HG03064 (cell line): ENCODE measurements around the gene TARBP1.
"Not testable (repeated sequence)": the region's sequence is repeated elsewhere in the genome, so short reads cannot be mapped to it uniquely, and the experiment has no call there.

Source experiments
- ATAC-seq: cut with Tn5 transposase; IDR thresholded peaks from one replicate; pipeline ENCODE4 v1.9.1; 2021; ENCODE audit warnings: low read depth; ENCODE audit not compliant: unreplicated experiment

The TARBP1 gene, protein sequence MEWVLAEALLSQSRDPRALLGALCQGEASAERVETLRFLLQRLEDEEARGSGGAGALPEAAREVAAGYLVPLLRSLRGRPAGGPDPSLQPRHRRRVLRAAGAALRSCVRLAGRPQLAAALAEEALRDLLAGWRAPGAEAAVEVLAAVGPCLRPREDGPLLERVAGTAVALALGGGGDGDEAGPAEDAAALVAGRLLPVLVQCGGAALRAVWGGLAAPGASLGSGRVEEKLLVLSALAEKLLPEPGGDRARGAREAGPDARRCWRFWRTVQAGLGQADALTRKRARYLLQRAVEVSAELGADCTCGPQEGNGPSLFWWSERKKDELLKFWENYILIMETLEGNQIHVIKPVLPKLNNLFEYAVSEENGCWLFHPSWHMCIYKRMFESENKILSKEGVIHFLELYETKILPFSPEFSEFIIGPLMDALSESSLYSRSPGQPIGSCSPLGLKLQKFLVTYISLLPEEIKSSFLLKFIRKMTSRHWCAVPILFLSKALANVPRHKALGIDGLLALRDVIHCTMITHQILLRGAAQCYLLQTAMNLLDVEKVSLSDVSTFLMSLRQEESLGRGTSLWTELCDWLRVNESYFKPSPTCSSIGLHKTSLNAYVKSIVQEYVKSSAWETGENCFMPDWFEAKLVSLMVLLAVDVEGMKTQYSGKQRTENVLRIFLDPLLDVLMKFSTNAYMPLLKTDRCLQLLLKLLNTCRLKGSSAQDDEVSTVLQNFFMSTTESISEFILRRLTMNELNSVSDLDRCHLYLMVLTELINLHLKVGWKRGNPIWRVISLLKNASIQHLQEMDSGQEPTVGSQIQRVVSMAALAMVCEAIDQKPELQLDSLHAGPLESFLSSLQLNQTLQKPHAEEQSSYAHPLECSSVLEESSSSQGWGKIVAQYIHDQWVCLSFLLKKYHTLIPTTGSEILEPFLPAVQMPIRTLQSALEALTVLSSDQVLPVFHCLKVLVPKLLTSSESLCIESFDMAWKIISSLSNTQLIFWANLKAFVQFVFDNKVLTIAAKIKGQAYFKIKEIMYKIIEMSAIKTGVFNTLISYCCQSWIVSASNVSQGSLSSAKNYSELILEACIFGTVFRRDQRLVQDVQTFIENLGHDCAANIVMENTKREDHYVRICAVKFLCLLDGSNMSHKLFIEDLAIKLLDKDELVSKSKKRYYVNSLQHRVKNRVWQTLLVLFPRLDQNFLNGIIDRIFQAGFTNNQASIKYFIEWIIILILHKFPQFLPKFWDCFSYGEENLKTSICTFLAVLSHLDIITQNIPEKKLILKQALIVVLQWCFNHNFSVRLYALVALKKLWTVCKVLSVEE (N-terminal part only)

DNA sequence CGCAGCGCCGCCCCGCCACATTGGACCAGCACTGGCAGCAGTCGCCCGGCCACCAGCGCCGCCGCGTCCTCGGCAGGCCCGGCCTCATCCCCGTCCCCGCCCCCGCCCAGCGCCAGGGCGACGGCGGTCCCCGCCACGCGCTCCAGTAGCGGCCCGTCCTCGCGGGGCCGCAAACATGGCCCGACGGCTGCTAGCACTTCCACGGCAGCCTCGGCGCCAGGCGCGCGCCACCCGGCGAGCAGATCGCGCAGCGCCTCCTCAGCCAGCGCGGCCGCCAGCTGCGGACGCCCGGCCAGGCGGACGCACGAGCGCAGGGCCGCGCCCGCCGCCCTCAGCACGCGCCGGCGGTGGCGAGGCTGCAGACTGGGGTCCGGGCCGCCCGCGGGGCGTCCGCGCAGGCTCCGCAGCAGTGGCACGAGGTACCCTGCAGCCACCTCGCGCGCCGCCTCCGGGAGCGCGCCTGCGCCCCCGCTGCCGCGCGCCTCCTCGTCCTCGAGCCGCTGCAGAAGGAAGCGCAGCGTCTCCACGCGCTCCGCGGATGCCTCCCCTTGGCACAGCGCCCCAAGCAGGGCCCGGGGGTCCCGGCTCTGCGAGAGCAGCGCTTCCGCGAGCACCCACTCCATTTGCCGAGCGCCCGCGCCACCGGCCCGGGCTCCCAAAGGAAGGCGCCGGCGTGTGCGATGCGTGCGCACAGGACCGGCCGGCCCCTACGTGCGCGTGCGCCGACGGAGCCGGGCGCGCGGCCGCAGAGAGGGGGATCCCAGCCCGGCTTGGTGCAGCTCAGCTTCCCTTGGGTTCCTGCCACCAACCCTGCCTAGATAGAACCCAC lies at the start of gene TARBP1:
Gene TARBP1 (minus strand): TSS at position 699 of the 829 bp plus-strand sequence. CDS start 76 bp downstream, at position 623.
- peak; percentile 64 for ATAC-seq

DNA sequence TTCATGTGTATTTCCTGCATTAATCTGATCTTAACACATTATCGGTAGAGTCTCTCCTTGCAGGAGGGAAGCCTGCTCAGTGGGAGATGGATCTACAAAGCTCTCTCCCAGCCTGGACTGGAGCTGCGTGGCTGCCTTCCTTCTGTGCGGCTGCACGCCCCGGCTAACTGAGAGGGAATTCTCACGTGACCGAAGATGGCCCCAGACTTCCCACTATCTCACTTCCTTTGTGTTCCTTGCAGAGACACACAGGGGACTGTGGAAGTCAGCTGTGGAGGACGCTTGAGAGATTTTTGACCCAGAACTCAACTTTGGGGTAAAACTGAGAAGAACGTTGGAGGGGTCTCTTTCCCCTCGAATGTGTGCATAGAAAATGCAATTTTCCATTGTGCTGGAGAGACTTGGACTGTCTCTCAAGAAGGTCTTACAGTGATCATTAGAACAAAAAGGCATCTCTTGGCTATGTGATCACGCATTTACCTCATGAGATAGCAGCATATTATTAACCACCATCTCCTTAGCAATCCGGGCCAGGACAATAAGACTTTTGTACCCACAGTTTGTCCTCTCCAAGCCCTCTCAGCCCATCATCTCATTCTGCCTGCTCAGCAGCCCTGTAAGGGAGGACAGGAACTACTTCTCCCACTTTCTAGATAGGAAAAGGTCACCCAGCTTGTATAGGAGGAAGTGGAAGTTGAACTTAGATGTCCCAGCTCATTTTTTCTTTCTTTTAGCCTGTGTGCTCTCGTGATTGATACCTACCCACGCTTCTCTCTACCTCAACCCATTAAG lies 49.3 kb upstream of the TARBP1 start:
- ATAC-seq = no peak

DNA sequence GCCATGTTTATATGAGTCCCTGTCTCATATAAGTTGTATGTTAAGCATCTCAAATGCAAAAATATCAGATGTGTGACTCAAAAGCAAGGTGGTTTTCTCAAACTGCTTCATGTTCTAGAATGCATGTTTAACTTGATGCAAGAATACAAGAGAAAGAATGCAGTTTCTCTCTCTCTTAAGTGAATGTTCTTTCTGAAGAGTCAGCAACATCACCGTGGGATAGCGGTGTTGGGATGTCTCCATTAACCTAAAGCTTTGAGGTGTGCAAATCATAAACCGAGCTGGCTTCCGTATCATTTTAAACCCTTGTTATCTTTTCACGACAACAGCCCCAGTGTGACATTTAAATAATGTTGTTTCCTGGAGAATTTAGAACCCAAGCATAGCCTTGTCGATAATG lies 48.4 kb upstream of the TARBP1 start:
- ATAC-seq = no peak

DNA sequence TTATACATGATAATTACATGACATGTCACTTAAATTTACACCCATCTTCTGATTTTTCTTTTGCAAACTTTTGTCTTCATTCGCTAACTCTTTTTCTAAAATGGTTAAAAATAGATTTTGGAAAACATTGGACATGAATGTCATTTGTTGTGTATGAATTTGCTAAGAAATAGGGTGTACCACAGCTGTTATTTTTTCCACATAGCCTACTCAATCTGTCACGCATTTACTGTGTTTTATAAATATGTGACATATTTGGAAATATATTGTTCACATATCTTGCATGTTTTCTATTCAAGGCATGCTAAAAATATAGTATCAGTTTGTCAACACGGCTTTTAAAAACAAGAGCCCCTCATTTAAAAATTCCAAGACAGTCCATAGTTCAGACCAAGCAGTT lies 47.9 kb upstream of the TARBP1 start:
- no peak for ATAC-seq

DNA sequence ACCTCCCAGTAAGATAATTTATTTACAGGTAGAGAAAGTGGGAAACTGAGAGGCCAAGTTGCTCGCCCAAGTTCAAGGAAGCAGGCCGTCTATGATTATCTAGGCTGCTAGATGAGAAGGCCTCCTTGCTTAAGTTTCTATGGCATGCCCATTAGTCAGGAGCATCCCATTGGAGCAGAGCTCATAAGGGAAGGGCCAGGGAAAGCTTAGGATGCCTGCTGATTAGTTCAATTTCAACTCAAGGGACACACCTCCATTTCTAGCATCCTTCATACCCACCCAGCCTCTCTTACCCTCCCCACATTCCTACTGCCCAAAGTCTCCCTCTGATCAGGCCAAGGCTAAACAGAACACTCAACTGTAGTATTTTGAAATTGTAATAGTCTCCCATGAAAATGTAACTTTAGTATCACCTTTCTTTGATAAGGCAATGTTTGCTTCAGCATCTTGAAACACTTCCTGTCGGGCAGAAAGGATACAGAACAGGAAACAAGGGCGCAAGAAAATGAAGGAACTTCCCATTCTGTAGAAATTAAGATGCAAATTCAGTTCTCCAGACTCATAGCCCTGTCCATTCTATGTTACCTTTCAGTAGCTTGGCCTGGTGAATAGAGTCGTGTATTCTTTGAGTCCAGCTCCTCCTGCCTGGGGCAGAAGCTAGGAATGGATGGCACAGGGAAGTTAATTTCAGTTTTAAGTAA lies 46.3 kb upstream of the TARBP1 start:
- ATAC-seq = no peak

DNA sequence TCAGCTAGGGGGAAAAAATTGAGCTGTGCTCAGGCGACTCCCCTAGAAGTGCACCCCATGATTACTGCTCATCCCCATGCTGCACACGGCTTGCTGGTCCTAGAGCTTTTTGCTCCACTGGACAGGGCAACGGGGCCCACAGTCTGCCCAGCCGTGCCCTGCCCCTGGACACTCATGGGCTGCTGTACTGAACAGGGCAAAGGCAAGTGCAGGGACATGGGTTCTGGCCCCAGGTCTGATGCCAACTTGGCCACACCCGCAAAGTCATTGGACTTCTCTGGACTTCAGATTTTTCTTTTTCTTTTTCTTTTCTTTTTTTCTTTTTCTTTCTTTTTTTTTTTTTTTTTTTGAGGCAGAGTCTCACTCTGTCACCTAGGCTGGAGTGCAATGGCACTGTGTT lies 42.9 kb upstream of the TARBP1 start:
- ATAC-seq = no peak

DNA sequence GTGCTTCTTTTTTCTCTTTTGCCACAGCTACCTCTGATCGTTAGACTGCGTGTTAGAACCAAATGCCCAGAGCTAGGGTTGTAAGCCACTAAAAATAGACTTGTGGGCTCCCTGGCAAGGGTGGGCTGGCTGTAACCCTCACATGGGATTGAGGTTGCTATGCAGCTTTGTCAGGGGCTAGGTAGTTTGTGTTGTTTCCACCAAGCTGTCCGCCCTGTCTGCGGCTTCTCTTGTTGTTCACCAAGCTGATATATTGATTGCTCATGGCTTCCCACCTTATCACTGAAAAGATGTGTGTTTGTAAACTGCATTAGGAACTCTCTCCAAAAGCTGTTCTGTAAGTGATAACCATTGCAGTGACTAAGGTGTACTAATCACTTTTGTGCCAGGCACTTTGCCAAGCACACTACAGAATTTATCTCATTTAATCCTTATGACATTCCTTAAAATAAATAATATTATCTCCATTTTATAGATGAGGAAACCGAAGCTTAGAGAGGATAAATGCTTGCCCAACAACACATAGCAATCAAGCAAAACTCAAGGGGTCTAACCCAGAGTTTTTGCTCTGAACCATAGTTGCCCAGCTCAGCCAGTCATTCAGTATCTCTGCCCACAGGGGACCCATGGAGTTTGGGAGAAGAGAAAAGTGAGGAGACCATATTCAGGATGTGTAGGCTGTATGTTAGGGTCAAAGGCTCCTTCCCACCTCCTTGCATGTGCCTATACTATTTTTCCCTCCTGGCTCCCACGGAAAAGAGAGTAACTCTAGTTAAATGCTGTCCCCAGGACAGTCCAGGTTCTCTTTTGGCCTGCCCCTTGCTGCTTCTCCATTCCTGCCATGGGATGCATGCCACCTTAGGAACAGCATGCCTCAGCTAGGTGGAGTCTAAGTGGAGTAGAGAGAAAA lies 42.2 kb upstream of the TARBP1 start:
- no peak for ATAC-seq

DNA sequence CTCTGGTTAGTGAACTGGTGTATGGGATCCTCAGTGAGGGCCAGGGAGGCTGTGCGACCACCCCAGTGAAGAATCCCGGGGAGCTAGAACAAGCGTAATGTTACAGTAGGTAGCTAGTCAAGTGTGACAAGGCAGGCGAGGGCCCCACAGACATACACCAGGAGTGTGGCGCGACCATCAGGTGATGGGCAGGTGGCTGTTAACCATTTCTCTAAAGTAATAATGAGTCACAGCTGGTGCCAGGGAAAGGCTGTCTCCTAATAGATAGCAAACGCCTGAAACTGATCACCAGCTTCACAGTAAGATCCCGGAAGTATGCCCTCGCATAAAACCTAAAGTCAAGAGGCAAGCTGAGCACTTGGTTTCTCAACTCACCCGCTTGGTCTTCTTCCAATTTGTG lies 40.5 kb upstream of the TARBP1 start:
- ATAC-seq = no peak

DNA sequence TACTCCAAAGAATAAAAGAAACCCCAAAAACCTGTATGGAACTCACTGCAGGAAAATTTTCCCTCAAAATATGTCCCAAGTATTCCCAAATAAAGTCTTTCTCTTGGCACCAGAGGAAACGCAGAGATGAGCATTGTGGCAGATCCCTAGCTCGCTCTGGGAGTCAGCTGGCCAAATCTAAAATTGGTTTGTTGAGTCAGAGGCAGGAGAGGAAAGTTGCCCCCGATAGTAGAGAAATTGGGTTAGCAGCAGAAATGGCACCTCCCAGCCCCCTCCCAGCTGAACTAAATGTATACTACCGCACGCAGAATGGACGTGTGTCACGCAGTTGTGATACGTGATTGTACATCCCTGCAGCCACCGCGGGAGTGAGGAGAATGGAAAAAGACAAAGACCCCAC lies 39.9 kb upstream of the TARBP1 start:
- no peak for ATAC-seq

DNA sequence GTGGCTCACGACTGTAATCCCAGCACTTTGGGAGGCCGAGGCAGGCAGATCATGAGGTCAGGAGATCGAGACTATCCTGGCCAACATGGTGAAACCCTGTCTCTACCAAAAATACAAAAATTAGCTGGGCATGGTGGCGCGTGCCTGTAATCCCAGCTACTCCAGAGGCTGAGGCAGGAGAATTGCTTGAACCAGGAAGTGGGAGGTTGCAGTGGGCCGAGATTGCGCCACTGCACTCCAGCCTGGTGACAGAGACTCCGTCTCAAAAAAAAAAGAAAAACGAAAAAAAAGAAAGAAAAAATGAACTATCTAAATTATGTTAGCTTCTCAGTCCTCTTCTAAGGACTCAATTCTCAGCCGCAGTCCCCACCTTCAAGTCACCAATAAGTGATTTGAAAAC lies 39.1 kb upstream of the TARBP1 start:
- ATAC-seq = not testable (repeated sequence)

DNA sequence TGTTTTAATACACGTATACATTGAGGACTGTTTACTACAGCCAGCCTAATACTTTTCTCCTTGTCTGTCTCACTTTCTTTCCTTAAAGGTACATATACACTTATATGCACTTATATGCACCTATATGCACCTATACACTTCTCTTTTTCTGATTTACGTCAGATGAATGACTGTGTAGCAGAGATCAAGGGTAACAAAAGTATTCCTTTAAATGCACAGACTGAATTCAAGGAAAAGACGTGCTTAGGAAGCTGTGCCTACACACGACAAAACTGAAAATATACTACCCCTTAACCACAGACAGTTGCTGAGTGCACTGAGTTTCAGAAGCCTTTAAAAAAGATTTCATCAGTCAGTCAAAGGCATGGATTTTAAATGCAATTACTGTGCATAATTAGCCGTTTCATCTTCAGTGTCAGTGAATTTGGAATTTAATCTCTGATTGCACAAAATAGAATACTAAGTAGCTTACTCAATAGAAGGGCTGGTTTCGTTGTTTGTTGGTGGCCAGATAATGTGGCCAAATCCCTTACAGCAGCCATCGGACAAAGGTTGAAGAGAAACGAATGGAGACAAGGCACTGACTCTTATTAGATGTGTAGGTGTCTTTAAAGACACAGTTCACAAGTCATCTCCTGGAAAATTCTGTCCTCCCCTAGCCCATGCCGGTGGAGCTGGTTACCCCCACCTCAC lies 38.3 kb upstream of the TARBP1 start:
- ATAC-seq = no peak

DNA sequence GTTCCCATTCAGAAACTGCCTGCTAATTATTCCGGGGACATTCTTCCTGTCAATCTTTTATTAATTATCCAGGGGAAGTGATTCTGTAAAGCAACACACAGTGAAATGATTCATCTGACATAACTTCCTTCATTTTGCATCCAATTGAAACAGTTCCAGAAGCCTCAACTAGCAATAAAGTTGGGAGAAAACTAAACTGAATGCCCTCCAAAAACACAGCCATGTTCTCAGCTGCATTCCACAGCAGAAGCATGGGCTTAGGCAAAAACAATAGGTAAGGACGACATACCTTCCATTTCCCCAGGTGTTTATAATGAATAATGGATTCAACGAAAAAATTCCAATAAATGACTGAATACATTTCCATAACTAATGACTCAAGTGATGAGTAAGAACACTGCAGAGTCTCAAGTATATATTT lies 36.9 kb upstream of the TARBP1 start:
- no peak for ATAC-seq

DNA sequence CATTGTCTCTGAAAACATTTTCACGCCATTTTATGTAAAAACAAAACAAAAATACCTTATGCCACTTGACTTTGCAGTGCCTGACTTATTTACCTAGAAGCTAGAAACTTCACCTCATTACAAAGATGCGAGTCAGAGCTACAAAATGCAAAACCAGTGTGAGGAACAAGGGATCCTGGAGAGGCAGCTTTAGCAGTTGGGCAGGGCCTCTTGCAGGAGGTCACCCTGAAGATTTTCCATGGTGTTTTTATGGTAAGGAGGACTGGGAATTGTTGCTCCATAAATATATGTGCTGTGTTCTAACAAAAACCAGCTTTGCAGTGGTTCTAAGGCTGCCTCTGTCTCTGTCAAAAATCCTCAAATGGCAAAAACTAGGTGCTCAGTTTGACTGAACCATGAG lies 36.4 kb upstream of the TARBP1 start:
- no peak for ATAC-seq

DNA sequence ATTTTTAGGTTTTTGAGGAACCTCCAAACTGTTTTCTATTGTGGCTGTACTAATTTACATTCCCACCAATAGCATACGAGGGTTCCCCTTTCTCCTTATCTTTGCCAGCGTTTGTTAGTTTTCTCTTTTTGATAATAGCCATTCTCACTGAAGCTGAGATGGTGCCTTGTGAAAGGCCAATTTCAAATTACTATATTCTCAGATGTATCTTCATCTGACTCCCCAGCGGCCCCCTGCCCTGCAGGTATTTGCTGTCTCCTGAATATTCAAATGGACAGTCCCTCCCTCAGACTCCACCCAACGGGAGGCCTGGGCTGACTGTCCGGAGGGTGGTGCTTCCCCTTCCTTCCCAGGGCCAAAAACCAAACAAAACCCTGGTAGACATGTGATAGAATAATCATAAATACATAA lies 33.5 kb upstream of the TARBP1 start:
- ATAC-seq = no peak

DNA sequence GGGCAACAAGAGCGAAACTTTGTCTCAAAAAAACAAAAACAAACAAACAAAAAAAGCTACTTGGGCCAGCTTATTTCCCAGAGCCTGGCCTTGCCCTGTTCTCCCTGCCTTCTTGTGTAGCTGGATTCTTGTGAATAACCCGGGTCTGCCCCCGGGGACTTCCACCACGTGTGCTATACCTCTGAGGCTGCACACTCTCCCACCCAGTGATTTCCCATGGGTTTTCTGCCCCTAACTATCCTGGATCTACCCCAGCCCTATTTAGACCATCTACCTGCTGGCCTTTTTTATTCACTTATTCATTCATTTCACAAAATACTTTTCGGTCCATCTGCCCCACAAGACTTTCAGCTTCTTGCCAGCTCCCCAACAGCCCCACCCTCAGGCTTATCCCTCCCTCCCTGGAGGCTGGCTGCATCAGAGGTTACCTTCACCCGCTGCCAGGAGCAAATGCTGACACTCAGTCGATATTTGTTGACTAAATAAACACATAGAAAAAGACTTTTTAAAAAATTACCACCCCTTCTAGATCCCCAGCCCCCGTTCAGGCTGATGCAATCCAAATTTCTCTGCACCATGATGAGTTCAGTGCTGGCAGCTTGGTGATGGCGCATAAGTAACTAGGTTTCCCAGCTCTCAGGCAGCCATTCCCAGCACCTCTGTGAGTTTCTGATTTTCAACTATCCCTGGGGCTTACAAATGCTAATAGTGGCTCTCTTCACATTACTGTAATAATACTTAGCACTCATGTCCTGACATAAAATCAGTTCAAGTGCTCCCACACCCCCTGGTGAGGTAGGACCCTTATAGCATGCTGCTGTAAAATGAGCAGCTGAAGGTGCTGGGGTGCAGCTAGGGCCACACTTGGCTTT lies 30.7 kb upstream of the TARBP1 start:
- no peak for ATAC-seq
